Skeletal muscle tissue (tissue), 4 donors: ENCODE results near the gene SESN3. TPM values are rescaled to one million over a fixed set of nuclear protein-coding genes. Genes with fewer than 3 reads are reported as not detected.

Experiments used
- H3K27ac ChIP-seq: one replicate; pipeline ENCODE4 v1.7.0; 2013; ENCODE audit warnings: mild to moderate bottlenecking, low read depth, low read length, inconsistent platforms
- H3K27me3 ChIP-seq, 3 donors: one replicate each; pipeline ENCODE4 v1.7.0; 2013; ENCODE audit warnings: low read length in 3 of 3; ENCODE audit not compliant: control insufficient read depth in 3 of 3, insufficient read depth in 3 of 3
- H3K36me3 ChIP-seq, 3 donors: one replicate each; pipeline ENCODE4 v1.7.0; 2013; ENCODE audit warnings: low read length in 3 of 3; ENCODE audit not compliant: control insufficient read depth in 3 of 3, insufficient read depth in 3 of 3
- H3K4me1 ChIP-seq, 3 donors: one replicate each; pipeline ENCODE4 v1.7.0; 2013; ENCODE audit warnings: low read length in 3 of 3, mild to moderate bottlenecking in 3 of 3; ENCODE audit not compliant: control insufficient read depth in 3 of 3, insufficient read depth in 3 of 3
- H3K4me3 ChIP-seq, 3 donors: one replicate each; pipeline ENCODE4 v1.7.0; 2013; ENCODE audit warnings: low read length in 3 of 3
- H3K9ac ChIP-seq, 3 donors: one replicate each; pipeline ENCODE4 v1.7.0; 2013; ENCODE audit warnings: low read length in 3 of 3, mild to moderate bottlenecking in 3 of 3, moderate library complexity in 2 of 3, low read depth in 1 of 3
- H3K9me3 ChIP-seq, 3 donors: one replicate each; pipeline ENCODE4 v1.7.0; 2013; ENCODE audit warnings: low read length in 3 of 3; ENCODE audit not compliant: control insufficient read depth in 3 of 3
- total RNA-seq: library from RNA; depleted of rRNA; stranded (reverse); fragments of >200 nt; gene quantifications from one replicate; pipeline ENCODE4 v1.2.3, GENCODE V29; 2014
- donor health status: Osteomylitis.

The SESN3 gene
- total RNA-seq, 1 donor from 2014 or later = 93.4 TPM

- no peaks in the 10 kb centered on the region for H3K9me3 ChIP-seq
- H3K27me3 ChIP-seq = no peaks in the 10 kb centered on the region
- H3K27ac ChIP-seq = no peak overlapping the region
- no peak overlapping the region for H3K9ac ChIP-seq
- peaks cover 0 to 15% (median 9%) of the 10 kb centered on the region in 3 donors for H3K36me3 ChIP-seq
- no peaks in the 10 kb centered on the region for H3K4me1 ChIP-seq
- no peak overlapping the region for H3K4me3 ChIP-seq
These were observed 48.6 kb downstream of the SESN3 start for GRCh38 chr11:95182397-95182796.

- no peak overlapping the region for H3K9ac ChIP-seq
- peaks cover 0 to 20% (median 18%) of the 10 kb centered on the region in 3 donors for H3K36me3 ChIP-seq
- H3K4me1 ChIP-seq = no peaks in the 10 kb centered on the region
- H3K27ac ChIP-seq = no peak overlapping the region
- H3K27me3 ChIP-seq = no peaks in the 10 kb centered on the region
- H3K4me3 ChIP-seq = no peak overlapping the region
- H3K9me3 ChIP-seq = no peaks in the 10 kb centered on the region
These were observed 55.1 kb downstream of the SESN3 start for GRCh38 chr11:95175818-95176380.

- no peaks in the 10 kb centered on the region for H3K27me3 ChIP-seq
- peaks cover 0 to 5% (median 0%) of the 10 kb centered on the region in 3 donors for H3K4me1 ChIP-seq
- peaks cover 0 to 8% (median 2%) of the 10 kb centered on the region in 3 donors for H3K36me3 ChIP-seq
- no peak overlapping the region for H3K27ac ChIP-seq
- H3K4me3 ChIP-seq = no peak overlapping the region
- no peaks in the 10 kb centered on the region for H3K9me3 ChIP-seq
- H3K9ac ChIP-seq = no peak overlapping the region
These were observed 60.7 kb downstream of the SESN3 start for GRCh38 chr11:95170294-95170693.

- no peak overlapping the region for H3K9ac ChIP-seq
- H3K4me3 ChIP-seq = no peak overlapping the region
- no peaks in the 10 kb centered on the region for H3K9me3 ChIP-seq
- no peaks in the 10 kb centered on the region for H3K36me3 ChIP-seq
- H3K27ac ChIP-seq = no peak overlapping the region
- H3K4me1 ChIP-seq = peaks cover under 1 to 6% (median 2%) of the 10 kb centered on the region in 3 donors
- no peaks in the 10 kb centered on the region for H3K27me3 ChIP-seq
These were observed 64.2 kb downstream of the SESN3 start for GRCh38 chr11:95166781-95167180.

- Histone ChIP-seq H3K4me3 (no peak overlapping the region), H3K9me3 (no peaks in the 10 kb centered on the region), H3K36me3 (no peaks in the 10 kb centered on the region), H3K4me1 (peaks cover 5 to 17% (median 10%) of the 10 kb centered on the region in 3 donors), H3K27ac (no peak overlapping the region), H3K9ac (no peak overlapping the region), H3K27me3 (no peaks in the 10 kb centered on the region)
These were observed 65.4 kb downstream of the SESN3 start for GRCh38 chr11:95165638-95166037.

- Histone ChIP-seq H3K27ac (no peak overlapping the region), H3K9me3 (no peaks in the 10 kb centered on the region), H3K9ac (no peak overlapping the region), H3K4me3 (no peak overlapping the region), H3K27me3 (no peaks in the 10 kb centered on the region), H3K4me1 (peaks cover 10 to 17% (median 12%) of the 10 kb centered on the region in 3 donors), H3K36me3 (no peaks in the 10 kb centered on the region)
These were observed 67.9 kb downstream of the SESN3 start for GRCh38 chr11:95163106-95163505.

GRCh38 chr11:95161248-95161647 lies 69.8 kb downstream of the SESN3 start:
- no peaks in the 10 kb centered on the region for H3K9me3 ChIP-seq
- no peaks in the 10 kb centered on the region for H3K36me3 ChIP-seq

GRCh38 chr11:95157824-95158223 lies 73.2 kb downstream of the SESN3 start:
- Histone ChIP-seq H3K4me1 (peaks cover 28 to 43% (median 31%) of the 10 kb centered on the region in 3 donors), H3K27ac (no peak overlapping the region), H3K27me3 (no peaks in the 10 kb centered on the region), H3K4me3 (peak overlapping the region in 1 of 3 donors; percentile 15), H3K9me3 (no peaks in the 10 kb centered on the region), H3K36me3 (no peaks in the 10 kb centered on the region), H3K9ac (no peak overlapping the region)

More at GRCh38 chr11:95161248-95161647, 69.8 kb downstream of the SESN3 start:
- Histone ChIP-seq H3K27ac (no peak overlapping the region), H3K9ac (no peak overlapping the region), H3K27me3 (no peaks in the 10 kb centered on the region), H3K4me1 (peaks cover 26 to 35% (median 29%) of the 10 kb centered on the region in 3 donors), H3K4me3 (no peak overlapping the region)

GRCh38 chr11:95156916-95157541 lies 74.0 kb downstream of the SESN3 start:
- H3K27me3 ChIP-seq = no peaks in the 10 kb centered on the region
- peaks cover 29 to 44% (median 31%) of the 10 kb centered on the region in 3 donors for H3K4me1 ChIP-seq
- peak overlapping the region; percentile 46 for H3K27ac ChIP-seq
- H3K9ac ChIP-seq = peak overlapping the region in 2 of 3 donors; percentile 40 to 58
- H3K9me3 ChIP-seq = no peaks in the 10 kb centered on the region
- no peaks in the 10 kb centered on the region for H3K36me3 ChIP-seq
- H3K4me3 ChIP-seq = peak overlapping the region in 2 of 3 donors; percentile 20 to 39

- Histone ChIP-seq H3K4me3 (no peak overlapping the region), H3K27me3 (no peaks in the 10 kb centered on the region), H3K36me3 (no peaks in the 10 kb centered on the region), H3K9ac (no peak overlapping the region), H3K9me3 (no peaks in the 10 kb centered on the region), H3K27ac (peak overlapping the region; percentile 46), H3K4me1 (peaks cover 27 to 45% (median 32%) of the 10 kb centered on the region in 3 donors)
These were observed 74.8 kb downstream of the SESN3 start for GRCh38 chr11:95156133-95156721.
